Raji (cell line): ENCODE data around the gene TCF4.

Source experiments
- POLR2A ChIP-seq: IDR thresholded peaks from 2 replicates; pipeline ENCODE4 v1.6.1; 2011; ENCODE audit warnings: low read depth, low read length, control low read depth; ENCODE audit not compliant: insufficient read depth

Gene TCF4

GRCh38 chr18:55433140-55433539, 154.9 kb downstream of the TCF4 start:
- no peak for TF ChIP-seq POLR2A

- TF ChIP-seq POLR2A = no peak
Measured at GRCh38 chr18:55432307-55433040, 155.5 kb downstream of the TCF4 start.

GRCh38 chr18:55430026-55430425, 158.0 kb downstream of the TCF4 start:
- no peak for TF ChIP-seq POLR2A

- no peak for TF ChIP-seq POLR2A
Measured at GRCh38 chr18:55427951-55428350, 160.0 kb downstream of the TCF4 start.

- TF ChIP-seq POLR2A = no peak
Measured at GRCh38 chr18:55425698-55426097, 162.3 kb downstream of the TCF4 start.

- no peak for TF ChIP-seq POLR2A
Measured at GRCh38 chr18:55422456-55423180, 165.4 kb downstream of the TCF4 start.

GRCh38 chr18:55421615-55422419, 166.2 kb downstream of the TCF4 start:
- no peak for TF ChIP-seq POLR2A

- no peak for TF ChIP-seq POLR2A
Measured at GRCh38 chr18:55421308-55421614, 166.7 kb downstream of the TCF4 start.

GRCh38 chr18:55420665-55421307, 167.2 kb downstream of the TCF4 start:
- no peak for TF ChIP-seq POLR2A

GRCh38 chr18:55419947-55420664, 167.9 kb downstream of the TCF4 start:
- TF ChIP-seq POLR2A = no peak

- TF ChIP-seq POLR2A = no peak
Measured at GRCh38 chr18:55419132-55419946, 168.7 kb downstream of the TCF4 start.

GRCh38 chr18:55418439-55418838, 169.6 kb downstream of the TCF4 start:
- TF ChIP-seq POLR2A = no peak

GRCh38 chr18:55416791-55417190, 171.2 kb downstream of the TCF4 start:
- no peak for TF ChIP-seq POLR2A
